ENCODE measurements around the gene TAF4B. TPM values are rescaled to one million over a fixed set of nuclear protein-coding genes. Genes with fewer than 3 reads are reported as not detected.

The TAF4B gene
- polyA plus RNA-seq, 1 donor = 3.3 TPM

- DNase-seq = no peak
- no peaks in the 10 kb centered on the region for H3K9me3 ChIP-seq (ENCODE audit: control insufficient read depth, low read depth, low read length)
- H3K36me3 ChIP-seq (ENCODE audit: control insufficient read depth, insufficient read depth, low read length) = no peaks in the 10 kb centered on the region
- no peaks in the 10 kb centered on the region for H3K4me1 ChIP-seq (ENCODE audit: control insufficient read depth, insufficient read depth, low read length)
- WGBS (ENCODE audit: insufficient coverage, low lambda C conversion rate) = no CpG with 5 or more reads among the region's 16 CpGs
- H3K27me3 ChIP-seq (ENCODE audit: control insufficient read depth, insufficient read depth, low read length) = no peaks in the 10 kb centered on the region
- H3K4me3 ChIP-seq (ENCODE audit: low read length) = no peak overlapping the region
- H3K27ac ChIP-seq (ENCODE audit: low read length) = no peak overlapping the region
These were observed 181.7 kb downstream of the TAF4B start for GRCh38 chr18:26407736-26408601.

- no peak for DNase-seq
- no peak overlapping the region for H3K27ac ChIP-seq (ENCODE audit: low read length)
- 80% methylated on average over 1 of the region's 4 CpGs for WGBS (ENCODE audit: insufficient coverage, low lambda C conversion rate)
These were observed 182.8 kb downstream of the TAF4B start for GRCh38 chr18:26409091-26409490.

GRCh38 chr18:26414901-26415440, 188.7 kb downstream of the TAF4B start:
- no peaks in the 10 kb centered on the region for H3K27me3 ChIP-seq (ENCODE audit: control insufficient read depth, insufficient read depth, low read length)
- H3K4me3 ChIP-seq (ENCODE audit: low read length) = no peak overlapping the region
- H3K27ac ChIP-seq (ENCODE audit: low read length) = no peak overlapping the region
- no peak for DNase-seq
- H3K9me3 ChIP-seq (ENCODE audit: control insufficient read depth, low read depth, low read length) = no peaks in the 10 kb centered on the region
- H3K4me1 ChIP-seq (ENCODE audit: control insufficient read depth, insufficient read depth, low read length) = no peaks in the 10 kb centered on the region
- 78% methylated on average over 3 of the region's 4 CpGs for WGBS (ENCODE audit: insufficient coverage, low lambda C conversion rate)
- H3K36me3 ChIP-seq (ENCODE audit: control insufficient read depth, insufficient read depth, low read length) = no peaks in the 10 kb centered on the region

More at GRCh38 chr18:26409091-26409490, 182.8 kb downstream of the TAF4B start:
- Histone ChIP-seq H3K4me3 (ENCODE audit: low read length) (no peak overlapping the region), H3K4me1 (ENCODE audit: control insufficient read depth, insufficient read depth, low read length) (no peaks in the 10 kb centered on the region), H3K9me3 (ENCODE audit: control insufficient read depth, low read depth, low read length) (no peaks in the 10 kb centered on the region), H3K36me3 (ENCODE audit: control insufficient read depth, insufficient read depth, low read length) (no peaks in the 10 kb centered on the region), H3K27me3 (ENCODE audit: control insufficient read depth, insufficient read depth, low read length) (no peaks in the 10 kb centered on the region)

GRCh38 chr18:26415631-26416030, 189.4 kb downstream of the TAF4B start:
- Histone ChIP-seq H3K27ac (ENCODE audit: low read length) (no peak overlapping the region), H3K4me1 (ENCODE audit: control insufficient read depth, insufficient read depth, low read length) (no peaks in the 10 kb centered on the region), H3K9me3 (ENCODE audit: control insufficient read depth, low read depth, low read length) (no peaks in the 10 kb centered on the region), H3K4me3 (ENCODE audit: low read length) (no peak overlapping the region), H3K36me3 (ENCODE audit: control insufficient read depth, insufficient read depth, low read length) (no peaks in the 10 kb centered on the region), H3K27me3 (ENCODE audit: control insufficient read depth, insufficient read depth, low read length) (no peaks in the 10 kb centered on the region)
- 87% methylated on average over 3 of the region's 7 CpGs for WGBS (ENCODE audit: insufficient coverage, low lambda C conversion rate)
- no peak for DNase-seq

GRCh38 chr18:26416652-26417150, 190.5 kb downstream of the TAF4B start:
- no peaks in the 10 kb centered on the region for H3K27me3 ChIP-seq (ENCODE audit: control insufficient read depth, insufficient read depth, low read length)
- no peaks in the 10 kb centered on the region for H3K36me3 ChIP-seq (ENCODE audit: control insufficient read depth, insufficient read depth, low read length)
- WGBS (ENCODE audit: insufficient coverage, low lambda C conversion rate) = no CpG with 5 or more reads among the region's 8 CpGs
- no peak for DNase-seq
- H3K27ac ChIP-seq (ENCODE audit: low read length) = no peak overlapping the region
- no peak overlapping the region for H3K4me3 ChIP-seq (ENCODE audit: low read length)
- no peaks in the 10 kb centered on the region for H3K4me1 ChIP-seq (ENCODE audit: control insufficient read depth, insufficient read depth, low read length)
- no peaks in the 10 kb centered on the region for H3K9me3 ChIP-seq (ENCODE audit: control insufficient read depth, low read depth, low read length)

GRCh38 chr18:26417190-26417589, 190.9 kb downstream of the TAF4B start:
- DNase-seq = no peak
- Histone ChIP-seq H3K27me3 (ENCODE audit: control insufficient read depth, insufficient read depth, low read length) (no peaks in the 10 kb centered on the region), H3K4me3 (ENCODE audit: low read length) (no peak overlapping the region), H3K27ac (ENCODE audit: low read length) (no peak overlapping the region), H3K9me3 (ENCODE audit: control insufficient read depth, low read depth, low read length) (no peaks in the 10 kb centered on the region), H3K36me3 (ENCODE audit: control insufficient read depth, insufficient read depth, low read length) (no peaks in the 10 kb centered on the region), H3K4me1 (ENCODE audit: control insufficient read depth, insufficient read depth, low read length) (no peaks in the 10 kb centered on the region)
- WGBS (ENCODE audit: insufficient coverage, low lambda C conversion rate) = no CpG with 5 or more reads among the region's 12 CpGs

GRCh38 chr18:26418225-26418624, 192.0 kb downstream of the TAF4B start:
- no peaks in the 10 kb centered on the region for H3K4me1 ChIP-seq (ENCODE audit: control insufficient read depth, insufficient read depth, low read length)
- H3K36me3 ChIP-seq (ENCODE audit: control insufficient read depth, insufficient read depth, low read length) = no peaks in the 10 kb centered on the region
- no peaks in the 10 kb centered on the region for H3K9me3 ChIP-seq (ENCODE audit: control insufficient read depth, low read depth, low read length)
- H3K27me3 ChIP-seq (ENCODE audit: control insufficient read depth, insufficient read depth, low read length) = no peaks in the 10 kb centered on the region
- WGBS (ENCODE audit: insufficient coverage, low lambda C conversion rate) = no CpG with 5 or more reads among the region's 4 CpGs
- no peak for DNase-seq
- H3K4me3 ChIP-seq (ENCODE audit: low read length) = no peak overlapping the region
- H3K27ac ChIP-seq (ENCODE audit: low read length) = no peak overlapping the region

- DNase-seq = no peak
- WGBS (ENCODE audit: insufficient coverage, low lambda C conversion rate) = no CpG with 5 or more reads among the region's 9 CpGs
- Histone ChIP-seq H3K27ac (ENCODE audit: low read length) (no peak overlapping the region), H3K9me3 (ENCODE audit: control insufficient read depth, low read depth, low read length) (no peaks in the 10 kb centered on the region), H3K4me3 (ENCODE audit: low read length) (no peak overlapping the region), H3K27me3 (ENCODE audit: control insufficient read depth, insufficient read depth, low read length) (no peaks in the 10 kb centered on the region), H3K4me1 (ENCODE audit: control insufficient read depth, insufficient read depth, low read length) (no peaks in the 10 kb centered on the region), H3K36me3 (ENCODE audit: control insufficient read depth, insufficient read depth, low read length) (no peaks in the 10 kb centered on the region)
These were observed 193.5 kb downstream of the TAF4B start for GRCh38 chr18:26419746-26420145.

GRCh38 chr18:26421503-26421902, 195.3 kb downstream of the TAF4B start:
- no peaks in the 10 kb centered on the region for H3K27me3 ChIP-seq (ENCODE audit: control insufficient read depth, insufficient read depth, low read length)
- no peak overlapping the region for H3K4me3 ChIP-seq (ENCODE audit: low read length)
- H3K9me3 ChIP-seq (ENCODE audit: control insufficient read depth, low read depth, low read length) = no peaks in the 10 kb centered on the region
- H3K4me1 ChIP-seq (ENCODE audit: control insufficient read depth, insufficient read depth, low read length) = no peaks in the 10 kb centered on the region
- WGBS (ENCODE audit: insufficient coverage, low lambda C conversion rate) = no CpG with 5 or more reads among the region's 6 CpGs
- H3K36me3 ChIP-seq (ENCODE audit: control insufficient read depth, insufficient read depth, low read length) = no peaks in the 10 kb centered on the region
- H3K27ac ChIP-seq (ENCODE audit: low read length) = no peak overlapping the region
- no peak for DNase-seq

GRCh38 chr18:26421931-26422330, 195.7 kb downstream of the TAF4B start:
- Histone ChIP-seq H3K27ac (ENCODE audit: low read length) (no peak overlapping the region), H3K9me3 (ENCODE audit: control insufficient read depth, low read depth, low read length) (no peaks in the 10 kb centered on the region), H3K4me3 (ENCODE audit: low read length) (no peak overlapping the region), H3K4me1 (ENCODE audit: control insufficient read depth, insufficient read depth, low read length) (no peaks in the 10 kb centered on the region), H3K36me3 (ENCODE audit: control insufficient read depth, insufficient read depth, low read length) (no peaks in the 10 kb centered on the region), H3K27me3 (ENCODE audit: control insufficient read depth, insufficient read depth, low read length) (no peaks in the 10 kb centered on the region)
- WGBS (ENCODE audit: insufficient coverage, low lambda C conversion rate) = 75% methylated on average over 2 of the region's 9 CpGs
- DNase-seq = no peak
